AG09309 (cell line): ENCODE results near the gene CIAPIN1.
"Not testable (repeated sequence)": the region's sequence is repeated elsewhere in the genome, so short reads cannot be mapped to it uniquely, and the experiment has no call there.

ENCODE experiments used
- DNase-seq: peaks from one replicate; pipeline ENCODE4 v3.0.0-alpha.2; 2010; ENCODE audit warnings: low read depth
- H3K4me3 ChIP-seq: 2 replicates; pipeline ENCODE4 v1.5.1; 2011; ENCODE audit warnings: mild to moderate bottlenecking, low read depth, low read length, moderate library complexity; ENCODE audit not compliant: control insufficient read depth
- TF ChIP-seq, protein P1 (sequence below): IDR thresholded peaks from 2 replicates; pipeline ENCODE4 v1.5.1; 2011; ENCODE audit warnings: mild to moderate bottlenecking, low read depth, low read length, inconsistent platforms; ENCODE audit not compliant: insufficient read depth, control insufficient read depth; ENCODE audit errors: missing control alignments

The CIAPIN1 gene

DNA sequence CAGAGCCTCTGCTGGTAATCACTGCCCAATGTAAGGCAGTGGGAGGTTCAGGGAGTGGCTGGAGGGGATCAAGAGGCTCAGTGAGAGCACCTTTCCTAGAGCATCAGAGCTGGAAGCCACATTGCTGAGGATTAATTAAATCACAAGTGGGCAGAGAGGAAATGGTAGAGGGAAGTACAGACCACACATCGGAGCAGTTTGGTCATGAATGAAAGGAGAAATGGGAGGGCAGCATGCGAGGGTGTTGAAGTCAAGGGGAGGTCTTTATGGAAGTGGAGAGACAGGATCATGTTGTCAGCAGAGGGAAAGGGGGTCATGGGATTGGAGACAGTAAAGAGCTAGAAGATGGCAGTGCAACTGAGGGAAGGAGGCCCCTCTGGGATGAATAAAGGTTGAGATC is 40.3 kb downstream of the CIAPIN1 start:
- DNase-seq = no peak
- no peak overlapping the region for H3K4me3 ChIP-seq
- TF ChIP-seq, protein P1, sequence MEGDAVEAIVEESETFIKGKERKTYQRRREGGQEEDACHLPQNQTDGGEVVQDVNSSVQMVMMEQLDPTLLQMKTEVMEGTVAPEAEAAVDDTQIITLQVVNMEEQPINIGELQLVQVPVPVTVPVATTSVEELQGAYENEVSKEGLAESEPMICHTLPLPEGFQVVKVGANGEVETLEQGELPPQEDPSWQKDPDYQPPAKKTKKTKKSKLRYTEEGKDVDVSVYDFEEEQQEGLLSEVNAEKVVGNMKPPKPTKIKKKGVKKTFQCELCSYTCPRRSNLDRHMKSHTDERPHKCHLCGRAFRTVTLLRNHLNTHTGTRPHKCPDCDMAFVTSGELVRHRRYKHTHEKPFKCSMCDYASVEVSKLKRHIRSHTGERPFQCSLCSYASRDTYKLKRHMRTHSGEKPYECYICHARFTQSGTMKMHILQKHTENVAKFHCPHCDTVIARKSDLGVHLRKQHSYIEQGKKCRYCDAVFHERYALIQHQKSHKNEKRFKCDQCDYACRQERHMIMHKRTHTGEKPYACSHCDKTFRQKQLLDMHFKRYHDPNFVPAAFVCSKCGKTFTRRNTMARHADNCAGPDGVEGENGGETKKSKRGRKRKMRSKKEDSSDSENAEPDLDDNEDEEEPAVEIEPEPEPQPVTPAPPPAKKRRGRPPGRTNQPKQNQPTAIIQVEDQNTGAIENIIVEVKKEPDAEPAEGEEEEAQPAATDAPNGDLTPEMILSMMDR = no peak

- TF ChIP-seq, protein P1 = no peak
- H3K4me3 ChIP-seq = no peak overlapping the region
- DNase-seq = no peak
These were observed 42.1 kb downstream of the CIAPIN1 start for GRCh38 chr16:57405097-57405496.

DNA sequence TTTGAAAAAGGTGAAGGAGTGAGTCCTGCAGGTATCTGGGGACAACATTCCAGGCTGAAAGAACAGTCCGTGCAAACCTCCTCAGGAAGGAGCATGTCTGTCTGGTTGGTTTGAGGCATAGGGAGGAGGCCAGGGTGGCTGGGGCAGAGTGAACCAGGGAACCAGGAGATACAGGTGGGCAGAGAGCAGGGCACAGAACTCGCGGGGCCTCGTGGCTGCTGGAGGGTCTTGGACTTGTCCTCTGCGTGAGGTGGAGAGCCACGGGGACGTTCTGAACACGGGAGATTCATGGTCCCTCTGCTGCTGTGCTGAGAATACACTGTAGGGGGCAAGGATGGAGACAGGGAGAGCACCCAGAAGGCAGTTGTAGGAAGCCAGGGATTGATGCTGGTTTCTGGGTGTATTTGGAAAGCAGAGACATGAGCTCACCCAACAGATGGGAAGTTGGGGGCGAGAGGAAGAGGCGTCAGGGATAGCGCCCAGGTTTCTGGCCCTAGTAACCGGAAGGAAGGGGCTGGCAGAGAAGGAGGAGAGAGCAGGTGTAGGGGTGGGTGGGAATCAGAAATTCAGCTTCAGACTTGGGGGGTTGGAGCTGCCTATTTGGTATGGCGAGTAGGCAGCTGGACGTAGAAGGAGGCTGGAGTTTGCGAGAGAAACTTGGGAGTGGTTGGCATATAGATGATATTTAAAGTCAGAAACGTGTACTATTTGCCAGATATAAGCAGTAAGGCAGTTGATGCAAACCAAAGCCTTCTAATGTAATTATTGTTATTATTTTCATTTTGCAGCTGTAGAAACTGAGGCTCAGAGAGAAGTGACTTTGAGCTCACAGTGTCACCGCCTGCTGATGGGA is 43.0 kb downstream of the CIAPIN1 start, which contains the start of gene CCL17:
Gene CCL17 (plus strand): TSS at position 803 of the 853 bp plus-strand sequence. CDS start 9,166 bp downstream, outside the sequence.
- DNase-seq = no peak
- TF ChIP-seq, protein P1 = no peak
- no peak within 1 kb of the TSS for H3K4me3 ChIP-seq

GRCh38 chr16:57401943-57402640 is 45.1 kb downstream of the CIAPIN1 start:
- no peak overlapping the region for H3K4me3 ChIP-seq
- TF ChIP-seq, protein P1 = no peak
- DNase-seq = no peak

DNA sequence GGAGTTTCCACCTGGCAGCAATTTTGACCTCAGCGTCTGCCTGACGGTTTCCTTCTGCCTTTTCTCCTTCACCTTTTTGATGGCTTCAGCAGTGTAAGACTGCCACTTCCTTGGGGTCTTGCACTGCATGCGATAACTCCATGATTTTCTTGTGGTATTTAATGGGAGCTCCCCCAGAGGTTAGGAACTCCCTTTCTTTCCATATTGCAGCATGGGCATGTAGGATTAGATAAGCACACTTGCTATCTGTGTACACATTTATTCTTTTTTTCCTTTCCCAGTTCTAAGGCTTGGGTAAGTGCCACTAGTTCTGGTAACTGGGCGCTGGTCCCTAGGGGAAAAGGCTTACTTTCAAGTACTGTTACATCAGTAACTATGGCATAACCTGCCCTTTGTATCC is 49.7 kb downstream of the CIAPIN1 start:
- not testable (repeated sequence) for DNase-seq, H3K4me3 ChIP-seq

- DNase-seq = no peak
- TF ChIP-seq, protein P1 = no peak
- H3K4me3 ChIP-seq = no peak overlapping the region
These were observed 50.4 kb downstream of the CIAPIN1 start for GRCh38 chr16:57396786-57397185.

DNA sequence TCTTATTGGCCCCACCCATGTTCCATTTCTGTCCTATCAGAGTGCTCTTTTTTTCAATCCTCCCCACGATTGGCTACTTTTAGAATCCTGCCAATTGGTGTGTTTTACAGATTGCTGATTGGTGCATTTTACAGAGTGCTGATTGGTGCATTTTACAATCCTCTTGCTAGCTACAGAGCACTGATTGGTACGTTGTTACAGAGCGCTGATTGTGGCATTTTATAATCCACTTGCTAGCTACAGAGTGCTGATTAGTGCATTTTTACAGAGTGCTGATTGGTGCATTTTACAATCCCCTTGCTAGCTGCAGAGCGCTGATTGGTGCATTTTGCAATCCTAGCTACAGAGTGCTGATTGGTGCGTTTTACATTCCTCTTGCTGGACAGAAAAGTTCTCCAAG is 52.2 kb downstream of the CIAPIN1 start:
- no peak overlapping the region for H3K4me3 ChIP-seq
- DNase-seq = no peak
- TF ChIP-seq, protein P1 = no peak
